Measurements from ENCODE around the gene HDGFL1. TPM values are rescaled to one million over a fixed set of nuclear protein-coding genes. Genes with fewer than 3 reads are reported as not detected.
A peak's percentile ranks its signal among the peaks of the same experiment; 100 is the strongest.

Gene HDGFL1
- total RNA-seq, 1 donor from 2014 or later, result not detected

- Histone ChIP-seq H3K4me3 (no peak overlapping the region), H3K4me2 (no peak overlapping the region), H3F3A (ENCODE audit: low read depth) (no peaks in the 10 kb centered on the region), H3K79me2 (ENCODE audit: low read depth) (no peaks in the 10 kb centered on the region), H3K27me3 (no peaks in the 10 kb centered on the region), H3K9me3 (ENCODE audit: low read depth) (no peaks in the 10 kb centered on the region), H3K36me3 (no peaks in the 10 kb centered on the region), H4K20me1 (ENCODE audit: low read depth) (no peaks in the 10 kb centered on the region), H3K4me1 (no peaks in the 10 kb centered on the region), H3K9ac (no peak overlapping the region), H3K27ac (no peak overlapping the region), H2AFZ (replicated peaks) (peak overlapping the region; percentile 26)
- peaks cover 2% of the 10 kb centered on the region for H3K27me3 Mint-ChIP-seq (ENCODE audit: insufficient read depth, low read depth)
- peaks cover 5% of the 10 kb centered on the region for H3K36me3 Mint-ChIP-seq
- TF ChIP-seq EZH2phosphoT487 (IDR thresholded peaks at IDR 0.05) (no peak), EZH2 (IDR thresholded peaks at IDR 0.05) (no peak), CTCF (IDR thresholded peaks at IDR 0.05) (no peak)
- peaks cover 2% of the 10 kb centered on the region for H3K9me3 Mint-ChIP-seq
- H3K4me1 Mint-ChIP-seq, result peaks cover 12% of the 10 kb centered on the region
- H3K4me3 Mint-ChIP-seq, result no peak overlapping the region
- no peak overlapping the region for H3K27ac Mint-ChIP-seq
- no peak for DNase-seq (ENCODE audit: low spot score)
These were observed 39.5 kb upstream of the HDGFL1 start for GRCh38 chr6:22529866-22530265.

- H3K36me3 Mint-ChIP-seq, result peaks cover 5% of the 10 kb centered on the region
- Histone ChIP-seq H3K27ac (no peak overlapping the region), H3K4me1 (no peaks in the 10 kb centered on the region), H3K4me3 (no peak overlapping the region), H3K9me3 (ENCODE audit: low read depth) (no peaks in the 10 kb centered on the region), H3K9ac (no peak overlapping the region), H3K27me3 (no peaks in the 10 kb centered on the region), H3K36me3 (no peaks in the 10 kb centered on the region), H3K4me2 (no peak overlapping the region), H3F3A (ENCODE audit: low read depth) (no peaks in the 10 kb centered on the region), H4K20me1 (ENCODE audit: low read depth) (no peaks in the 10 kb centered on the region), H3K79me2 (ENCODE audit: low read depth) (no peaks in the 10 kb centered on the region), H2AFZ (replicated peaks) (no peak overlapping the region)
- no peak for DNase-seq (ENCODE audit: low spot score)
- H3K27ac Mint-ChIP-seq, result no peak overlapping the region
- H3K4me3 Mint-ChIP-seq, result no peak overlapping the region
- peaks cover 12% of the 10 kb centered on the region for H3K4me1 Mint-ChIP-seq
- peaks cover 4% of the 10 kb centered on the region for H3K27me3 Mint-ChIP-seq (ENCODE audit: insufficient read depth, low read depth)
- H3K9me3 Mint-ChIP-seq, result peaks cover 4% of the 10 kb centered on the region
- TF ChIP-seq CTCF (IDR thresholded peaks at IDR 0.05), result no peak
- TF ChIP-seq EZH2phosphoT487 (IDR thresholded peaks at IDR 0.05), result no peak
- TF ChIP-seq EZH2 (IDR thresholded peaks at IDR 0.05), result no peak
These were observed 38.9 kb upstream of the HDGFL1 start for GRCh38 chr6:22530506-22530905.

GRCh38 chr6:22536122-22536521 lies 33.2 kb upstream of the HDGFL1 start:
- no peak overlapping the region for H3K9ac ChIP-seq
- no peaks in the 10 kb centered on the region for H3K79me2 ChIP-seq (ENCODE audit: low read depth)
- no peaks in the 10 kb centered on the region for H3K9me3 ChIP-seq (ENCODE audit: low read depth)
- TF ChIP-seq CTCF (IDR thresholded peaks at IDR 0.05) (no peak), EZH2 (IDR thresholded peaks at IDR 0.05) (no peak), EZH2phosphoT487 (IDR thresholded peaks at IDR 0.05) (no peak)
- H3K4me2 ChIP-seq, result no peak overlapping the region
- Mint-ChIP-seq H3K27ac (no peak overlapping the region), H3K9me3 (peaks cover 8% of the 10 kb centered on the region), H3K4me1 (no peaks in the 10 kb centered on the region), H3K27me3 (ENCODE audit: insufficient read depth, low read depth) (peaks cover 2% of the 10 kb centered on the region), H3K4me3 (no peak overlapping the region), H3K36me3 (peaks cover 7% of the 10 kb centered on the region)
- H3K4me1 ChIP-seq, result no peaks in the 10 kb centered on the region
- DNase-seq (ENCODE audit: low spot score), result no peak
- H3F3A ChIP-seq (ENCODE audit: low read depth), result no peaks in the 10 kb centered on the region
- no peak overlapping the region for H3K27ac ChIP-seq
- H2AFZ ChIP-seq (replicated peaks), result no peak overlapping the region
- no peaks in the 10 kb centered on the region for H3K36me3 ChIP-seq
- no peaks in the 10 kb centered on the region for H3K27me3 ChIP-seq
- no peak overlapping the region for H3K4me3 ChIP-seq
- H4K20me1 ChIP-seq (ENCODE audit: low read depth), result no peaks in the 10 kb centered on the region

Data from neural progenitor cell (in vitro differentiated cells).